ENCODE measurements around the gene CHRNA3.

Gene CHRNA3

GRCh38 chr15:78567531-78567930 lies 53.3 kb downstream of the CHRNA3 start:
- H3K27ac ChIP-seq (ENCODE audit: low read length) = no peak overlapping the region
- H3K4me2 ChIP-seq (ENCODE audit: low read length) = peak overlapping the region; percentile 68
- peaks cover 36% of the 10 kb centered on the region for H3K4me1 ChIP-seq (ENCODE audit: low read length)
- 0 out of 2 replicates have a peak overlapping the region, but pooled peaks have one; percentile 3 for H3K9ac ChIP-seq (ENCODE audit: low read length)
- no peaks in the 10 kb centered on the region for H3K9me3 ChIP-seq (ENCODE audit: insufficient read depth, low read length)
- no peak overlapping the region for H2AFZ ChIP-seq (ENCODE audit: low read depth, low read length)
- H3K4me3 ChIP-seq (ENCODE audit: low read length) = peak overlapping the region; percentile 55
- H4K20me1 ChIP-seq (ENCODE audit: insufficient read depth, low read length) = no peaks in the 10 kb centered on the region
- H3K36me3 ChIP-seq (replicated peaks; ENCODE audit: low read depth, low read length) = no peaks in the 10 kb centered on the region
- TF ChIP-seq CTCF (IDR thresholded peaks at IDR 0.05; ENCODE audit: low read depth, low read length) = no peak
- no peak for TF ChIP-seq EZH2phosphoT487 (IDR thresholded peaks at IDR 0.05; ENCODE audit: low read depth)
- H3K79me2 ChIP-seq (ENCODE audit: low read length) = peaks cover 26% of the 10 kb centered on the region
- no peaks in the 10 kb centered on the region for H3K27me3 ChIP-seq (ENCODE audit: low read depth, low read length)

GRCh38 chr15:78565951-78566774 lies 54.6 kb downstream of the CHRNA3 start:
- H3K79me2 ChIP-seq (ENCODE audit: low read length) = peaks cover 24% of the 10 kb centered on the region

GRCh38 chr15:78565097-78565950 lies 55.5 kb downstream of the CHRNA3 start, which contains the start of gene CHRNA5:
Gene CHRNA5 (plus strand): TSS chr15:78565520. CDS start chr15:78565720, 200 bp downstream.
- no peaks in the 10 kb centered on the region for H3K9me3 ChIP-seq (ENCODE audit: insufficient read depth, low read length)
- H2AFZ ChIP-seq (ENCODE audit: low read depth, low read length) = peak within 1 kb of the TSS; percentile 92
- no peaks in the 10 kb centered on the region for H3K27me3 ChIP-seq (ENCODE audit: low read depth, low read length)
- peak within 1 kb of the TSS; percentile 68 for H3K9ac ChIP-seq (ENCODE audit: low read length)
- H3K79me2 ChIP-seq (ENCODE audit: low read length) = peaks cover 20% of the 10 kb centered on the region
- H4K20me1 ChIP-seq (ENCODE audit: insufficient read depth, low read length) = no peaks in the 10 kb centered on the region
- peaks cover 39% of the 10 kb centered on the region for H3K4me1 ChIP-seq (ENCODE audit: low read length)
- H3K4me3 ChIP-seq (ENCODE audit: low read length) = peak within 1 kb of the TSS; percentile 92
- TF ChIP-seq EZH2phosphoT487 (IDR thresholded peaks at IDR 0.05; ENCODE audit: low read depth) (no peak), CTCF (IDR thresholded peaks at IDR 0.05; ENCODE audit: low read depth, low read length) (no peak)
- peak within 1 kb of the TSS; percentile 38 for H3K27ac ChIP-seq (ENCODE audit: low read length)
- peak within 1 kb of the TSS; percentile 99 for H3K4me2 ChIP-seq (ENCODE audit: low read length)
- no peaks in the 10 kb centered on the region for H3K36me3 ChIP-seq (replicated peaks; ENCODE audit: low read depth, low read length)

More at GRCh38 chr15:78565951-78566774, 54.6 kb downstream of the CHRNA3 start:
- Histone ChIP-seq H3K27me3 (ENCODE audit: low read depth, low read length) (no peaks in the 10 kb centered on the region), H2AFZ (ENCODE audit: low read depth, low read length) (peak overlapping the region; percentile 92), H3K9ac (ENCODE audit: low read length) (peak overlapping the region; percentile 68), H3K36me3 (replicated peaks; ENCODE audit: low read depth, low read length) (no peaks in the 10 kb centered on the region), H4K20me1 (ENCODE audit: insufficient read depth, low read length) (no peaks in the 10 kb centered on the region), H3K4me3 (ENCODE audit: low read length) (peak overlapping the region; percentile 92), H3K4me1 (ENCODE audit: low read length) (peaks cover 39% of the 10 kb centered on the region), H3K27ac (ENCODE audit: low read length) (no peak overlapping the region), H3K4me2 (ENCODE audit: low read length) (peak overlapping the region; percentile 99), H3K9me3 (ENCODE audit: insufficient read depth, low read length) (no peaks in the 10 kb centered on the region)
- TF ChIP-seq EZH2phosphoT487 (IDR thresholded peaks at IDR 0.05; ENCODE audit: low read depth) (no peak), CTCF (IDR thresholded peaks at IDR 0.05; ENCODE audit: low read depth, low read length) (no peak)

GRCh38 chr15:78564743-78565096 lies 56.1 kb downstream of the CHRNA3 start:
- no peak for TF ChIP-seq CTCF (IDR thresholded peaks at IDR 0.05; ENCODE audit: low read depth, low read length)
- TF ChIP-seq EZH2phosphoT487 (IDR thresholded peaks at IDR 0.05; ENCODE audit: low read depth) = no peak
- peaks cover 20% of the 10 kb centered on the region for H3K79me2 ChIP-seq (ENCODE audit: low read length)
- H3K9ac ChIP-seq (ENCODE audit: low read length) = peak overlapping the region; percentile 68
- peak overlapping the region; percentile 92 for H2AFZ ChIP-seq (ENCODE audit: low read depth, low read length)
- peak overlapping the region; percentile 38 for H3K27ac ChIP-seq (ENCODE audit: low read length)
- peak overlapping the region; percentile 92 for H3K4me3 ChIP-seq (ENCODE audit: low read length)
- no peaks in the 10 kb centered on the region for H3K36me3 ChIP-seq (replicated peaks; ENCODE audit: low read depth, low read length)
- H3K4me2 ChIP-seq (ENCODE audit: low read length) = peak overlapping the region; percentile 99
- peaks cover 39% of the 10 kb centered on the region for H3K4me1 ChIP-seq (ENCODE audit: low read length)
- H4K20me1 ChIP-seq (ENCODE audit: insufficient read depth, low read length) = no peaks in the 10 kb centered on the region
- H3K27me3 ChIP-seq (ENCODE audit: low read depth, low read length) = no peaks in the 10 kb centered on the region
- H3K9me3 ChIP-seq (ENCODE audit: insufficient read depth, low read length) = no peaks in the 10 kb centered on the region

All from OCI-LY3 (cell line).